GM21825 (cell line): ENCODE measurements around the gene ACTR3.
A peak's percentile ranks its signal among the peaks of the same experiment; 100 is the strongest.

Experiments
- ATAC-seq: cut with Tn5 transposase; IDR thresholded peaks from one replicate; pipeline ENCODE4 v1.9.1; 2021; ENCODE audit warnings: mild to moderate bottlenecking, moderate library complexity; ENCODE audit not compliant: unreplicated experiment

Gene ACTR3

GRCh38 chr2:113964436-113964835 is 74.5 kb downstream of the ACTR3 start:
- ATAC-seq = no peak

DNA sequence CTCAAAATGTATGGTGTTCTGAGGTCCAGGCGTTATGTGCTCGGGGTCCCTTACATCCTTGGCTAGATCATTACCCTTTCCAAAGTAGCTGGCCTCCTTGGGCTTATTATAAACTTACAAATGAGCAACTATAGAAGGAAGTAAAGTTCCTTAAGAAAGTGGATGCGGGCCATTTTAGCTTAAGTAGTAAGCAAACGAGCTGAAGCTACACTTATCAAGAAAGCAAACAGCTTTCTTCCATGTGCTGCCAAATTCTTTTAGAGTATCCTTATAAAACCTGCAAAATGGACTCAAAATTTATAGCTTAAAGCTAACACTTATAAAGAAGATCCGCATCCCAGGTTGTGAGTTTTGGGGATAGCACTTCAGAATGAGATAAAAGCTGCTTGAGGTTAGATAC is 75.3 kb downstream of the ACTR3 start:
- no peak for ATAC-seq

GRCh38 chr2:113965644-113966043 is 75.8 kb downstream of the ACTR3 start:
- ATAC-seq = peak; percentile 80

DNA sequence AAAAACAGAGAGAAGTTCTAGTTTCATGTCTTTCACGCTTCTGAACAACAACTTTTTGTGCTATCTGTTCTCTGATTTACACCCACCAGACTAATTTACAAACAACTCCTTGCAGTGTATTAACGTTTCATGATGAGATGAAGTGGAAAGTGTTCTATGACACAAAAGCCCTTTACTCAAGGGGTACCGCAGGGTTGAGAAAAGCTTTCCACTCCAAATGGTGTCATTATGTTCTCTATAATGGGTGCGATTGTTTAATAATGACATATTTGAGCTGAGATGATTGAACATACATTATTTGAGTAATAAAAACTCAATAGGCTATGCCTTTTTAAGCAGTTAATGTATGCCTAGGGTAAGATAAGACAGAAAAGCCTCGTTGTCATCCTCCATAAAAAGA is 76.3 kb downstream of the ACTR3 start:
- ATAC-seq = no peak

- ATAC-seq = peak; percentile 51
These were observed 76.9 kb downstream of the ACTR3 start for GRCh38 chr2:113966832-113967231.

DNA sequence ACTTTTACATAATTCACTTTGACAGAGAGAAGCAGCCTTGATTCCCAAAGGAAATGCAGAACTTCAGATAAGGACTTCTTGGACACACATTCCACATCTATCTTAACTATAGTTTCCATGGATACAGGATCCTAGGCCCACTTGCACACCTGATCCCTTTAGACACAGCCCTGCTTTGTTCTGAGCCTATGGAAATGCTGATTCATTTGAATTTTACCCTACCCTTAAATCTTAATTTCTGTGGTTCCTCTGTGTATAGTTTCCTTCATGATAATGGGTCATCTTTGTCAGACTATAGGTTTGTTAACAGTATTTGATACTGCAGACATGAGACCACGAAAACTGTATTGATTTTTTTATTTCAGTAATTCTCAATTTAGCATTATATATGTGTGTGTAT is 77.4 kb downstream of the ACTR3 start:
- ATAC-seq = no peak

- no peak for ATAC-seq
These were observed 82.9 kb downstream of the ACTR3 start for GRCh38 chr2:113972766-113973165.

DNA sequence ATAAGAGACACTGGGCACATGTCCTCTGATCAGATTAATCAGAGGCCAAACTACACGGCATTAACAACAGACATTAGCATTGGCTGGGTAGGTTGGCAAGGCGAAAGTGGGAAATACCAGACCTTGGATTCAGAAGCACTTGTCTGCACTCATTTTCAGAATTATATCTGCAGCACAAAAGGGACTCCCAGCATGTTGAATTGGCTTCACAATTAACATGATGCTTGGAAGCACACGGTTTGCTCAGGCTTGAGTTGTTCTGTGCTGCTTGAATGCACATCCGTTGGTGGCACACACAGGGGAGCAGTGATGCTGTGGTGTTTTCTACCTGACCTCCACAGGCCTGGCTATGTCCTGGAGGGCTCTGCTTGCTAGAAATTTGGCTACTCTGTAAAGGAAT is 83.9 kb downstream of the ACTR3 start:
- ATAC-seq = no peak

- no peak for ATAC-seq
These were observed 84.8 kb downstream of the ACTR3 start for GRCh38 chr2:113974727-113975126.

GRCh38 chr2:113976277-113976928 is 86.5 kb downstream of the ACTR3 start:
- ATAC-seq = no peak

GRCh38 chr2:113977060-113977659 is 87.3 kb downstream of the ACTR3 start:
- ATAC-seq = no peak

GRCh38 chr2:113977660-113978523 is 88.0 kb downstream of the ACTR3 start:
- ATAC-seq = no peak

DNA sequence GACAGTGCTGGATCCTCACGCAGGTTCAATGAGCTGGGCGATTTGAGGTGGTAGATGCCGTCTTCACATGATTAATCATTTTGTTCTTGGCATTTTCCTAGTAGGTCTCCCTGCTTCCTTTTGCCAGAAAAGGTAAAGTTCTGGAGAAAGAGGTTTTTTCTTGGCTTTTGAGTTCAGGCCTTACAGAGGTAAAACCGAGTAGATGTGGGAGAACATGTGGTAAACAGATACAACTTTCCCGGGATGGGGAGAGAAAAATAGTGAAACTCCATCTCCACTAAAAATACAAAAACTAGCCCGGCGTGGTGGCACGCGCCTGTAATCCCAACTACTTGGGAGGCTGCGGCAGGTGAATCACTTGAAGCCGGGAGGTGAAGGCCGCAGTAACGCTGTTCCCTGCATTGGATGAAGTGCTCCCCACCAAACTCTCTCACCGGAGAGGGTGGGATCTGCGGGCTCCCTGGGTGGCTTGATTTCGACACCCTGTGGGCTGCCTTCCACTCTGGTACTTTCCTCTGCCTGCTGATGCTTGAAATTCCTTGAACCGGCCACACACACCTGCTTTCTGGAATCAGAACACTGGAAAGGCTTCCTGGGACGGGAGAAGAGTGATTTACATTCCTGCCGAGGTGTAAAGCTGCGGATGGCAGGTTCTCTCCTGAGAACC is 88.8 kb downstream of the ACTR3 start:
- no peak for ATAC-seq

GRCh38 chr2:113979191-113980128 is 89.6 kb downstream of the ACTR3 start:
- ATAC-seq = no peak

GRCh38 chr2:113980946-113981345 is 91.1 kb downstream of the ACTR3 start:
- no peak for ATAC-seq

GRCh38 chr2:113981404-113982134 is 91.7 kb downstream of the ACTR3 start:
- no peak for ATAC-seq

- no peak for ATAC-seq
These were observed 95.9 kb downstream of the ACTR3 start for GRCh38 chr2:113985554-113986397.

DNA sequence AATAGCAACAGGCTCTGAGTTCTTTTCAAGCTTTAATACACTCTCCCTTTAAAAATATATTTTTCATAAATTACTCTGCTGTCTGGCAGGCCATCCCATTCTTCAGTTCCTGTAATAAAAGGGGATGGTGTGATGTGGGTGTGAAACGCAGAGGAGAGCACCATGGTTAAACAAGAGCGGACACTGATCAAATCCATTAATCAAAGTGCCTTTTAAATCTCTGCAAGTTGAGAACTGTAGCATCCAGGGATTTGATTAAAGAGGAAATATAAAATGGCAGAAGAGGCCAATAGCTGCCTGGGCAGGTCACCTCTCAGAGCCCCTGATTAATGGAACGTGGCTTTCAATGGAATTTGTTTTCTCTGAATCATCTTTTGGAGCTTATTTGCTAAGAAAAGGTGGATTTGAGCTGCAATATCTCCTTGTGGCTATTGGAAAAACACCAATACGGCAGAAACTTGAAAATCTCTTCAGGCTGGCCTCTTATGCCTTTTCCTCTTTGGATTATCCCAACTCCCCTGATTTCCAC is 96.9 kb downstream of the ACTR3 start:
- ATAC-seq = no peak

DNA sequence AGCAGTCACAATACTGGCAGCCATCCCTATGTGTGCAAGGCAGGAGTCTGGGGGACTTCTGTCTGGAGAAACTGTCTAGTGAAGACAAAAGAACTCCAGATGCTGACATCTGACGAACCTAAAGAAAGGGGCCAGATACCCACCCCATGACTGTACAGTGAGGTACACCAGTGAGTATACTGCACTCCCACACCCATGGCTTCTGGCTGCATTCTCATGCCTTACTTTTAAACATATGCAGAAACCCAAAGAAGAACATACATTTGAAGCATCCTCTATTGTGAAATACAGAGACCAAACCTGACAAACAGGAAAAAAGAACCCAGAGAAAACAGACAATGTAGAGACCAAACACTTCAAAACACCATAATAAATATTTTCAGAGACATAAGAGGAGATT is 102.2 kb downstream of the ACTR3 start:
- no peak for ATAC-seq
